IMR-90 (cell line): ENCODE results near the gene UBE2N. TPM values are rescaled to one million over a fixed set of nuclear protein-coding genes. Genes with fewer than 3 reads are reported as not detected.

Source experiments
- ATAC-seq: fragments of 200-7000 bp; cut with Tn5 transposase; 2 replicates; pipeline ENCODE4 v1.9.1; 2020; ENCODE audit warnings: low read depth, mild to moderate bottlenecking, moderate library complexity
- BruUV-seq: library from RNA; stranded (reverse); fragments of 400-500 nt; replicated peaks from 2 replicates; lab custom pipeline; 2021; lab: Mats Ljungman, UMichigan
- CTCF ChIA-PET: fragments of 300-600 bp; formaldehyde crosslinking; extraction: SDS; loops from one replicate; lab custom pipeline; 2021; ENCODE audit warnings: antibody characterized with exemption; lab: Yijun Ruan, JAX
- POLR2A ChIA-PET: fragments of 300-600 bp; sonication (Branson Sonifier 250); formaldehyde crosslinking; loops from one replicate; lab custom pipeline; 2022; ENCODE audit warnings: antibody characterized with exemption; ENCODE audit not compliant: unreplicated experiment; lab: Charles Lee
- DNase-seq: peaks from one replicate; pipeline ENCODE4 v3.0.0; 2013
- H2AFZ ChIP-seq: replicated peaks from 2 replicates; pipeline ENCODE3; 2013; ENCODE audit warnings: low read length, mild to moderate bottlenecking; ENCODE audit not compliant: poor library complexity
- H2AK5ac ChIP-seq: 2 replicates; pipeline ENCODE4 v1.6.1; 2013; ENCODE audit warnings: low read depth, low read length, inconsistent platforms
- H2AK9ac ChIP-seq: replicated peaks from 2 replicates; pipeline ENCODE3; 2013; ENCODE audit warnings: mild to moderate bottlenecking, low read depth, low read length, moderate library complexity; ENCODE audit not compliant: poor library complexity
- H2BK120ac ChIP-seq: 2 replicates; pipeline ENCODE4 v1.6.1; 2013; ENCODE audit warnings: low read depth, low read length, inconsistent platforms
- H2BK15ac ChIP-seq: 3 replicates; pipeline ENCODE4 v1.6.1; 2013; ENCODE audit warnings: low read depth, low read length, inconsistent platforms
- H2BK20ac ChIP-seq: 2 replicates; pipeline ENCODE4 v1.6.1; 2013; ENCODE audit warnings: low read depth, mild to moderate bottlenecking, inconsistent platforms, low read length, moderate library complexity
- H2BK5ac ChIP-seq: 2 replicates; pipeline ENCODE4 v1.6.1; 2013; ENCODE audit warnings: mild to moderate bottlenecking, low read depth, low read length, inconsistent platforms; ENCODE audit not compliant: poor library complexity, severe bottlenecking
- H3K14ac ChIP-seq: replicated peaks from 2 replicates; pipeline ENCODE4 v1.6.1; 2013; ENCODE audit warnings: low read depth, low read length, inconsistent platforms
- H3K18ac ChIP-seq: 2 replicates; pipeline ENCODE4 v1.6.1; 2013; ENCODE audit warnings: low read depth, low read length, control low read depth
- H3K23ac ChIP-seq: 2 replicates; pipeline ENCODE4 v1.6.1; 2013; ENCODE audit warnings: low read depth, low read length, inconsistent platforms
- H3K27ac ChIP-seq: 2 replicates; pipeline ENCODE4 v1.5.1; 2013; ENCODE audit warnings: mild to moderate bottlenecking, control low read depth, low read length; ENCODE audit not compliant: insufficient read depth
- H3K27me3 ChIP-seq: 2 replicates; pipeline ENCODE4 v1.6.1; 2013; ENCODE audit warnings: low read length; ENCODE audit not compliant: control insufficient read depth, insufficient read depth
- H3K36me3 ChIP-seq: 2 replicates; pipeline ENCODE4 v1.6.1; 2013; ENCODE audit warnings: low read length, mixed read lengths; ENCODE audit not compliant: control insufficient read depth, insufficient read depth
- H3K4ac ChIP-seq: 2 replicates; pipeline ENCODE4 v1.6.1; 2013; ENCODE audit warnings: low read depth, low read length, inconsistent platforms
- H3K4me1 ChIP-seq: 2 replicates; pipeline ENCODE4 v1.6.1; 2013; ENCODE audit warnings: low read length, mixed read lengths; ENCODE audit not compliant: control insufficient read depth, insufficient read depth
- H3K4me2 ChIP-seq: 2 replicates; pipeline ENCODE4 v1.6.1; 2013; ENCODE audit warnings: low read depth, mild to moderate bottlenecking, control low read depth, low read length, moderate library complexity
- H3K4me3 ChIP-seq: 2 replicates; pipeline ENCODE4 v1.5.1; 2013; ENCODE audit warnings: low read depth, mild to moderate bottlenecking, control low read depth, low read length, moderate library complexity; ENCODE audit not compliant: insufficient read depth
- H3K56ac ChIP-seq: 2 replicates; pipeline ENCODE4 v1.6.1; 2013; ENCODE audit warnings: low read length, inconsistent platforms; ENCODE audit not compliant: insufficient read depth; ENCODE audit errors: extremely low read depth
- H3K79me1 ChIP-seq, 2 experiments: 2 replicates each; pipeline ENCODE4 v1.6.1; 2013; ENCODE audit warnings: low read length in 2 of 2, inconsistent platforms in 1 of 2, low read depth in 1 of 2
- H3K9ac ChIP-seq: 2 replicates; pipeline ENCODE4 v1.6.1; 2013; ENCODE audit warnings: low read depth, low read length, control low read depth
- H3K9me1 ChIP-seq: 2 replicates; pipeline ENCODE4 v1.6.1; 2013; ENCODE audit warnings: low read length, inconsistent platforms; ENCODE audit not compliant: insufficient read depth
- H3K9me3 ChIP-seq: 2 replicates; pipeline ENCODE4 v1.6.1; 2013; ENCODE audit warnings: low read length; ENCODE audit not compliant: control insufficient read depth, insufficient read depth
- H4K20me1 ChIP-seq: 2 replicates; pipeline ENCODE4 v1.6.1; 2013; ENCODE audit warnings: low read length, inconsistent platforms; ENCODE audit not compliant: insufficient read depth
- H4K5ac ChIP-seq: 2 replicates; pipeline ENCODE4 v1.6.1; 2013; ENCODE audit warnings: mild to moderate bottlenecking, low read depth, low read length, control low read depth
- H4K8ac ChIP-seq, 2 experiments: 2 replicates each; pipeline ENCODE4 v1.6.1; 2013; ENCODE audit warnings: low read depth in 2 of 2, low read length in 2 of 2, control low read depth in 1 of 2, inconsistent platforms in 1 of 2
- H4K91ac ChIP-seq: 2 replicates; pipeline ENCODE4 v1.6.1; 2013; ENCODE audit warnings: low read depth, low read length, inconsistent platforms; ENCODE audit not compliant: insufficient read depth
- ELK1 ChIP-seq: fragments of 150-350 bp; IDR thresholded peaks from 2 replicates; pipeline ENCODE4 v1.6.1; 2016; ENCODE audit warnings: low read depth, mild to moderate bottlenecking, low read length, moderate library complexity, borderline replicate concordance
- MAFK ChIP-seq: IDR thresholded peaks from 2 replicates; pipeline ENCODE4 v1.6.1; 2012; ENCODE audit warnings: low read depth, low read length, improper control_type of control experiment
- RFX5 ChIP-seq: IDR thresholded peaks from 2 replicates; pipeline ENCODE4 v1.8.0; 2012; ENCODE audit warnings: low read depth, mild to moderate bottlenecking, low read length, moderate library complexity
- SMC3 ChIP-seq: fragments of 150-350 bp; IDR thresholded peaks from 2 replicates; pipeline ENCODE4 v1.6.1; 2016; ENCODE audit warnings: low read depth, mild to moderate bottlenecking, antibody characterized with exemption, low read length, moderate library complexity
- WGBS, 2 experiments: methylation state at CpG; one replicate each; pipeline versions ENCODE4 v1.1.5 to v1.1.7; 2013; ENCODE audit warnings: missing lambda C conversion rate in 2 of 2; ENCODE audit not compliant: insufficient read length in 1 of 2; ENCODE audit errors: extremely low coverage in 2 of 2; 5-methylcytosine and 5-hydroxymethylcytosine counted together
- dilution Hi-C: fragments of 300-500 bp; cut with HindIII; formaldehyde crosslinking; loops from one replicate; pipeline ENCODE4 v1.14.3; 2018; ENCODE audit warnings: low sequenced_read_pairs; ENCODE audit not compliant: unreplicated experiment
- in situ Hi-C: fragments of 300-500 bp; cut with MboI; formaldehyde crosslinking; loops from 3 replicates; pipeline ENCODE4 v1.14.3; 2019; ENCODE audit warnings: low sequenced_read_pairs, inconsistent platforms, mixed read lengths
- intact Hi-C: fragments of 100-400 bp; cut with micrococcal nuclease; formaldehyde crosslinking; loops from 2 replicates; pipeline ENCODE4 v1.10.0; 2022
- polyA plus RNA-seq, 3 experiments: library from polyadenylated mRNA; depleted of rRNA; stranded (reverse); fragments of >200 nt; gene quantifications; 2 replicates each; pipeline ENCODE4 v1.2.3, GENCODE V29; 2012; ENCODE audit warnings: low replicate concordance in 1 of 3
- total RNA-seq: library from RNA; depleted of rRNA; stranded (reverse); fragments of >200 nt; gene quantifications from 2 replicates; pipeline ENCODE4 v1.2.3, GENCODE V29; 2012
- TF ChIP-seq, protein P1 (sequence below): fragments of 150-350 bp; IDR thresholded peaks from 2 replicates; pipeline ENCODE4 v1.6.1; 2017; ENCODE audit warnings: mild to moderate bottlenecking, antibody characterized with exemption, low read length, low read depth

The UBE2N gene
- total and polyA plus RNA-seq, 2 of the 4 experiments (the other 2 are of a cell fraction), result 64.5 to 103 TPM

DNA sequence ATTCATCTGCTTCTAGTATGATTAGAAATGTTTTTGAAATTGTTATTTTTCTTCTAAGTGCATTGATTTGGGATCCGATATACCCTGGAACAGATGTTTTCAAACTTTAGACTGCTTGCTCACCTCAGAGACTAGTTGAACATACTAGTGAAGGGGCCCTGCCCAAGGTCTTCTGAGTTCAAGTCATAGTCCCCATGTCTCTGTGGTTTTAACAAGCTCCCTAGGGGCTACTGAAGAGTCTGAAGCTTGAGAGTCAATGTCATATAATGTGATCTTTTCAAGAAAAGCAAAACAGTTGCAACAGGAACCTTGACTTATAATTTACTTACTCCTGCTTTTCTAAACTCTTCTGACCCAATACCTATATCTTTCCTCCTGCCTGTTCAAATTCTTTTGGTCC, 7.5 kb upstream of the UBE2N start:
- no peak overlapping the region for H2BK120ac ChIP-seq
- H3K4me1 ChIP-seq, result no peaks in the 10 kb centered on the region
- no peak overlapping the region for H3K4ac ChIP-seq
- POLR2A ChIA-PET, result no interaction called here
- intact Hi-C loops (no loop called here), in situ Hi-C loops (no loop called here), dilution Hi-C loops (no loop called here)
- H3K56ac ChIP-seq, result no peak overlapping the region
- H3K23ac ChIP-seq, result no peak overlapping the region
- no peak overlapping the region for H2BK20ac ChIP-seq
- TF ChIP-seq MAFK, result no peak
- no peak for TF ChIP-seq SMC3
- TF ChIP-seq, protein P1, sequence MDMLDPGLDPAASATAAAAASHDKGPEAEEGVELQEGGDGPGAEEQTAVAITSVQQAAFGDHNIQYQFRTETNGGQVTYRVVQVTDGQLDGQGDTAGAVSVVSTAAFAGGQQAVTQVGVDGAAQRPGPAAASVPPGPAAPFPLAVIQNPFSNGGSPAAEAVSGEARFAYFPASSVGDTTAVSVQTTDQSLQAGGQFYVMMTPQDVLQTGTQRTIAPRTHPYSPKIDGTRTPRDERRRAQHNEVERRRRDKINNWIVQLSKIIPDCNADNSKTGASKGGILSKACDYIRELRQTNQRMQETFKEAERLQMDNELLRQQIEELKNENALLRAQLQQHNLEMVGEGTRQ, result no peak
- no peak for TF ChIP-seq ELK1
- no peak for TF ChIP-seq RFX5
- no peak overlapping the region for H3K4me3 ChIP-seq
- no peaks in the 10 kb centered on the region; a peak in 1 of 4 replicates for H3K79me1 ChIP-seq
- no peak overlapping the region for H2AFZ ChIP-seq
- no peak overlapping the region for H2AK9ac ChIP-seq
- no CpG with 5 or more reads among the region's 1 CpG for WGBS, 2 experiments
- H4K5ac ChIP-seq, result no peak overlapping the region
- H3K27me3 ChIP-seq, result no peaks in the 10 kb centered on the region
- H4K8ac ChIP-seq, result no peak overlapping the region
- no peaks in the 10 kb centered on the region for H3K9me1 ChIP-seq
- no peaks in the 10 kb centered on the region for H3K9me3 ChIP-seq
- no peak overlapping the region for H3K27ac ChIP-seq
- no peak for ATAC-seq
- CTCF ChIA-PET, result interaction anchor here (1.1 kb wide), 2 partner anchors 11 to 13 kb away, joined by 3 read pairs; no protein-coding TSS in a partner anchor
- no peaks in the 10 kb centered on the region for H3K36me3 ChIP-seq
- H4K91ac ChIP-seq, result no peak overlapping the region
- no peak for DNase-seq
- no peak overlapping the region for H2AK5ac ChIP-seq
- BruUV-seq, result no TSS peak
- H3K4me2 ChIP-seq, result no peak overlapping the region
- H3K9ac ChIP-seq, result no peak overlapping the region
- H3K18ac ChIP-seq, result no peak overlapping the region
- no peak overlapping the region for H2BK15ac ChIP-seq
- no peaks in the 10 kb centered on the region for H4K20me1 ChIP-seq
- no peak overlapping the region for H2BK5ac ChIP-seq
- no peak overlapping the region for H3K14ac ChIP-seq
